Measurements from ENCODE around the gene GALR1. TPM values are rescaled to one million over a fixed set of nuclear protein-coding genes. Genes with fewer than 3 reads are reported as not detected.
"Not testable (repeated sequence)": the region's sequence is repeated elsewhere in the genome, so short reads cannot be mapped to it uniquely, and the experiment has no call there.

Gene GALR1
- total RNA-seq, 1 donor from 2014 or later = not detected

GRCh38 chr18:77263466-77263763, 13.8 kb downstream of the GALR1 start:
- DNase-seq (ENCODE audit: low spot score in 2 of 2) = no peak
- Histone ChIP-seq H3K4me1 (no peaks in the 10 kb centered on the region), H3K27ac (no peak overlapping the region), H3K4me3 (no peak overlapping the region), H3K9me3 (no peaks in the 10 kb centered on the region), H3K27me3 (no peaks in the 10 kb centered on the region), H3K36me3 (no peaks in the 10 kb centered on the region)
- intact Hi-C loops (cut with DNase I) = no loop called here
- TF ChIP-seq CTCF (IDR thresholded peaks at IDR 0.05) = no peak

- intact Hi-C loops (cut with DNase I) = no loop called here
- no peaks in the 10 kb centered on the region for H3K36me3 ChIP-seq
- no peaks in the 10 kb centered on the region for H3K9me3 ChIP-seq
- H3K27ac ChIP-seq = no peak overlapping the region
- TF ChIP-seq CTCF (IDR thresholded peaks at IDR 0.05) = no peak
- no peak overlapping the region for H3K4me3 ChIP-seq
- no peaks in the 10 kb centered on the region for H3K4me1 ChIP-seq
- H3K27me3 ChIP-seq = no peaks in the 10 kb centered on the region
- DNase-seq (ENCODE audit: low spot score in 2 of 2) = no peak
Observed at GRCh38 chr18:77267969-77268368, 18.3 kb downstream of the GALR1 start.

- no peaks in the 10 kb centered on the region for H3K9me3 ChIP-seq
- no peak overlapping the region for H3K4me3 ChIP-seq
- no peaks in the 10 kb centered on the region for H3K27me3 ChIP-seq
- H3K27ac ChIP-seq = no peak overlapping the region
- DNase-seq (ENCODE audit: low spot score in 2 of 2) = no peak
- no peaks in the 10 kb centered on the region for H3K36me3 ChIP-seq
- H3K4me1 ChIP-seq = no peaks in the 10 kb centered on the region
- intact Hi-C loops (cut with DNase I) = no loop called here
- no peak for TF ChIP-seq CTCF (IDR thresholded peaks at IDR 0.05)
Observed at GRCh38 chr18:77268456-77268855, 18.8 kb downstream of the GALR1 start.

GRCh38 chr18:77271576-77272481, 22.2 kb downstream of the GALR1 start:
- TF ChIP-seq CTCF (IDR thresholded peaks at IDR 0.05) = no peak
- no peaks in the 10 kb centered on the region for H3K4me1 ChIP-seq
- no peaks in the 10 kb centered on the region for H3K9me3 ChIP-seq
- no peaks in the 10 kb centered on the region for H3K36me3 ChIP-seq
- no peak for DNase-seq (ENCODE audit: low spot score in 2 of 2)
- H3K4me3 ChIP-seq = no peak overlapping the region
- no peak overlapping the region for H3K27ac ChIP-seq
- no peaks in the 10 kb centered on the region for H3K27me3 ChIP-seq
- intact Hi-C loops (cut with DNase I) = no loop called here

GRCh38 chr18:77290841-77291240, 41.2 kb downstream of the GALR1 start:
- H3K4me3 ChIP-seq; H3K27me3 ChIP-seq; intact Hi-C loops (cut with DNase I); H3K36me3 ChIP-seq; H3K9me3 ChIP-seq; H3K4me1 ChIP-seq; H3K27ac ChIP-seq; DNase-seq (ENCODE audit: low spot score in 2 of 2): not testable (repeated sequence)

GRCh38 chr18:77298172-77298571, 48.5 kb downstream of the GALR1 start:
- no peak overlapping the region for H3K27ac ChIP-seq
- intact Hi-C loops (cut with DNase I) = no loop called here
- TF ChIP-seq CTCF (IDR thresholded peaks at IDR 0.05) = no peak
- no peaks in the 10 kb centered on the region for H3K27me3 ChIP-seq
- DNase-seq (ENCODE audit: low spot score in 2 of 2) = no peak
- H3K4me3 ChIP-seq = no peak overlapping the region
- no peaks in the 10 kb centered on the region for H3K4me1 ChIP-seq
- no peaks in the 10 kb centered on the region for H3K36me3 ChIP-seq
- H3K9me3 ChIP-seq = no peaks in the 10 kb centered on the region
